GM13976 (cell line): ENCODE measurements around the gene MROH2A.

ENCODE experiments used
- DNase-seq: peaks from one replicate; pipeline ENCODE4 v3.0.0; 2012; ENCODE audit warnings: low spot score
- CTCF ChIP-seq: IDR thresholded peaks from 2 replicates; pipeline ENCODE4 v1.5.1; 2012; ENCODE audit warnings: borderline replicate concordance, mild to moderate bottlenecking; ENCODE audit not compliant: insufficient read depth; ENCODE audit errors: extremely low read depth, missing control alignments, control extremely low read depth
- in situ Hi-C: fragments of 300-500 bp; cut with MboI; formaldehyde crosslinking; loops from one replicate; pipeline ENCODE4 v1.12.0; 2022; ENCODE audit warnings: low sequenced_read_pairs, mixed read lengths, inconsistent platforms; ENCODE audit not compliant: unreplicated experiment

The MROH2A gene

GRCh38 chr2:233758849-233759248, 19.3 kb upstream of the MROH2A start:
- DNase-seq: no peak
- in situ Hi-C loops: no loop called here
- TF ChIP-seq CTCF: no peak

- DNase-seq: no peak
- in situ Hi-C loops: no loop called here
- TF ChIP-seq CTCF: no peak
Observed at GRCh38 chr2:233760043-233760442, 18.1 kb upstream of the MROH2A start, which contains the start of gene UGT1A1. Gene UGT1A1, plus strand, starts transcription at chr2:233760270. Its CDS starts 18 bp downstream, at chr2:233760288.

- TF ChIP-seq CTCF: no peak
- no peak for DNase-seq
- in situ Hi-C loops: no loop called here
Observed at GRCh38 chr2:233761040-233761769, 16.9 kb upstream of the MROH2A start.

- no peak for DNase-seq
- TF ChIP-seq CTCF: no peak
- in situ Hi-C loops: no loop called here
Observed at GRCh38 chr2:233764264-233764663, 13.9 kb upstream of the MROH2A start.

GRCh38 chr2:233764761-233765160, 13.4 kb upstream of the MROH2A start:
- no peak for TF ChIP-seq CTCF
- in situ Hi-C loops: no loop called here
- DNase-seq: no peak

GRCh38 chr2:233766416-233766815, 11.7 kb upstream of the MROH2A start:
- in situ Hi-C loops: no loop called here
- TF ChIP-seq CTCF: no peak
- no peak for DNase-seq
